ENCODE measurements around the gene MYH7. TPM values are rescaled to one million over a fixed set of nuclear protein-coding genes. Genes with fewer than 3 reads are reported as not detected.

Gene MYH7
- total and polyA plus RNA-seq, 4 donors: 0.99 to 2.9 (median 1.7) TPM

- DNase-seq (ENCODE audit: low read depth in 4 of 6, low spot score in 6 of 6): no peak
Measured at GRCh38 chr14:23409966-23410635, 25.4 kb downstream of the MYH7 start.

GRCh38 chr14:23409475-23409874, 26.0 kb downstream of the MYH7 start:
- H3K27me3 ChIP-seq (ENCODE audit: control insufficient read depth, insufficient read depth, low read length): no peaks in the 10 kb centered on the region
- H3K27ac ChIP-seq (ENCODE audit: low read depth, low read length): no peak overlapping the region
- DNase-seq (ENCODE audit: low read depth in 4 of 6, low spot score in 6 of 6): no peak
- peaks cover 4% of the 10 kb centered on the region for H3K36me3 ChIP-seq (ENCODE audit: control insufficient read depth, insufficient read depth, low read length)
- H3K4me3 ChIP-seq (ENCODE audit: low read depth, low read length): no peak overlapping the region
- peaks cover 15% of the 10 kb centered on the region for H3K4me1 ChIP-seq (ENCODE audit: control insufficient read depth, insufficient read depth, low read length)
- no peaks in the 10 kb centered on the region for H3K9me3 ChIP-seq (ENCODE audit: control insufficient read depth, insufficient read depth, low read length)
- WGBS (ENCODE audit: insufficient coverage): no CpG with 5 or more reads among the region's 2 CpGs

More at GRCh38 chr14:23409966-23410635, 25.4 kb downstream of the MYH7 start:
- peaks cover 15% of the 10 kb centered on the region for H3K4me1 ChIP-seq (ENCODE audit: control insufficient read depth, insufficient read depth, low read length)
- H3K27me3 ChIP-seq (ENCODE audit: control insufficient read depth, insufficient read depth, low read length): no peaks in the 10 kb centered on the region
- H3K27ac ChIP-seq (ENCODE audit: low read depth, low read length): no peak overlapping the region
- H3K4me3 ChIP-seq (ENCODE audit: low read depth, low read length): no peak overlapping the region
- H3K9me3 ChIP-seq (ENCODE audit: control insufficient read depth, insufficient read depth, low read length): no peaks in the 10 kb centered on the region
- H3K36me3 ChIP-seq (ENCODE audit: control insufficient read depth, insufficient read depth, low read length): peaks cover 4% of the 10 kb centered on the region
- WGBS (ENCODE audit: insufficient coverage): 87% methylated on average over 8 of the region's 14 CpGs

GRCh38 chr14:23408307-23408630, 27.2 kb downstream of the MYH7 start:
- Histone ChIP-seq H3K4me3 (ENCODE audit: low read depth, low read length) (no peak overlapping the region), H3K27ac (ENCODE audit: low read depth, low read length) (no peak overlapping the region), H3K4me1 (ENCODE audit: control insufficient read depth, insufficient read depth, low read length) (peaks cover 15% of the 10 kb centered on the region), H3K27me3 (ENCODE audit: control insufficient read depth, insufficient read depth, low read length) (no peaks in the 10 kb centered on the region), H3K9me3 (ENCODE audit: control insufficient read depth, insufficient read depth, low read length) (no peaks in the 10 kb centered on the region), H3K36me3 (ENCODE audit: control insufficient read depth, insufficient read depth, low read length) (no peaks in the 10 kb centered on the region)
- 58% methylated on average over 3 of the region's 5 CpGs for WGBS (ENCODE audit: insufficient coverage)
- DNase-seq (ENCODE audit: low read depth in 4 of 6, low spot score in 6 of 6): no peak

GRCh38 chr14:23407516-23408306, 27.7 kb downstream of the MYH7 start, which contains the start of gene MYH6:
MYH6 (minus strand) TSS chr14:23408273; CDS start chr14:23407223, 1,050 bp downstream.
- Histone ChIP-seq H3K36me3 (ENCODE audit: control insufficient read depth, insufficient read depth, low read length) (no peaks in the 10 kb centered on the region), H3K27me3 (ENCODE audit: control insufficient read depth, insufficient read depth, low read length) (no peaks in the 10 kb centered on the region), H3K27ac (ENCODE audit: low read depth, low read length) (no peak within 1 kb of the TSS), H3K4me3 (ENCODE audit: low read depth, low read length) (no peak within 1 kb of the TSS), H3K4me1 (ENCODE audit: control insufficient read depth, insufficient read depth, low read length) (peaks cover 15% of the 10 kb centered on the region), H3K9me3 (ENCODE audit: control insufficient read depth, insufficient read depth, low read length) (no peaks in the 10 kb centered on the region)
- no peak for DNase-seq (ENCODE audit: low read depth in 4 of 6, low spot score in 6 of 6)
- 83% methylated on average over 15 of the region's 15 CpGs for WGBS (ENCODE audit: insufficient coverage)

- no peaks in the 10 kb centered on the region for H3K27me3 ChIP-seq (ENCODE audit: control insufficient read depth, insufficient read depth, low read length)
- 91% methylated on average over 14 of the region's 15 CpGs for WGBS (ENCODE audit: insufficient coverage)
- no peak overlapping the region for H3K4me3 ChIP-seq (ENCODE audit: low read depth, low read length)
- H3K36me3 ChIP-seq (ENCODE audit: control insufficient read depth, insufficient read depth, low read length): no peaks in the 10 kb centered on the region
- no peak for DNase-seq (ENCODE audit: low read depth in 4 of 6, low spot score in 6 of 6)
- H3K4me1 ChIP-seq (ENCODE audit: control insufficient read depth, insufficient read depth, low read length): peaks cover 15% of the 10 kb centered on the region
- H3K9me3 ChIP-seq (ENCODE audit: control insufficient read depth, insufficient read depth, low read length): no peaks in the 10 kb centered on the region
- H3K27ac ChIP-seq (ENCODE audit: low read depth, low read length): no peak overlapping the region
Measured at GRCh38 chr14:23406725-23407355, 28.6 kb downstream of the MYH7 start.

GRCh38 chr14:23406244-23406643, 29.2 kb downstream of the MYH7 start:
- peak in 5 of 6 donors; percentile 13 to 73 (median 29) for DNase-seq (ENCODE audit: low read depth in 4 of 6, low spot score in 6 of 6)
- H3K27me3 ChIP-seq (ENCODE audit: control insufficient read depth, insufficient read depth, low read length): no peaks in the 10 kb centered on the region
- no peaks in the 10 kb centered on the region for H3K9me3 ChIP-seq (ENCODE audit: control insufficient read depth, insufficient read depth, low read length)
- H3K4me1 ChIP-seq (ENCODE audit: control insufficient read depth, insufficient read depth, low read length): peaks cover 15% of the 10 kb centered on the region
- no peak overlapping the region for H3K27ac ChIP-seq (ENCODE audit: low read depth, low read length)
- no peak overlapping the region for H3K4me3 ChIP-seq (ENCODE audit: low read depth, low read length)
- H3K36me3 ChIP-seq (ENCODE audit: control insufficient read depth, insufficient read depth, low read length): no peaks in the 10 kb centered on the region
- 12% methylated on average over 4 of the region's 4 CpGs for WGBS (ENCODE audit: insufficient coverage)

GRCh38 chr14:23405516-23406025, 29.9 kb downstream of the MYH7 start:
- Histone ChIP-seq H3K27ac (ENCODE audit: low read depth, low read length) (no peak overlapping the region), H3K36me3 (ENCODE audit: control insufficient read depth, insufficient read depth, low read length) (no peaks in the 10 kb centered on the region)
- 90% methylated on average over 12 of the region's 13 CpGs for WGBS (ENCODE audit: insufficient coverage)

GRCh38 chr14:23405096-23405495, 30.4 kb downstream of the MYH7 start:
- Histone ChIP-seq H3K27ac (ENCODE audit: low read depth, low read length) (no peak overlapping the region), H3K9me3 (ENCODE audit: control insufficient read depth, insufficient read depth, low read length) (no peaks in the 10 kb centered on the region), H3K27me3 (ENCODE audit: control insufficient read depth, insufficient read depth, low read length) (no peaks in the 10 kb centered on the region), H3K4me3 (ENCODE audit: low read depth, low read length) (no peak overlapping the region), H3K36me3 (ENCODE audit: control insufficient read depth, insufficient read depth, low read length) (no peaks in the 10 kb centered on the region), H3K4me1 (ENCODE audit: control insufficient read depth, insufficient read depth, low read length) (peaks cover 15% of the 10 kb centered on the region)
- WGBS (ENCODE audit: insufficient coverage): 66% methylated on average over 5 of the region's 10 CpGs
- DNase-seq (ENCODE audit: low read depth in 4 of 6, low spot score in 6 of 6): no peak

More at GRCh38 chr14:23405516-23406025, 29.9 kb downstream of the MYH7 start:
- Histone ChIP-seq H3K4me1 (ENCODE audit: control insufficient read depth, insufficient read depth, low read length) (peaks cover 15% of the 10 kb centered on the region), H3K4me3 (ENCODE audit: low read depth, low read length) (no peak overlapping the region), H3K9me3 (ENCODE audit: control insufficient read depth, insufficient read depth, low read length) (no peaks in the 10 kb centered on the region), H3K27me3 (ENCODE audit: control insufficient read depth, insufficient read depth, low read length) (no peaks in the 10 kb centered on the region)
- no peak for DNase-seq (ENCODE audit: low read depth in 4 of 6, low spot score in 6 of 6)

- H3K4me3 ChIP-seq (ENCODE audit: low read depth, low read length): no peak overlapping the region
- H3K36me3 ChIP-seq (ENCODE audit: control insufficient read depth, insufficient read depth, low read length): no peaks in the 10 kb centered on the region
- no peaks in the 10 kb centered on the region for H3K9me3 ChIP-seq (ENCODE audit: control insufficient read depth, insufficient read depth, low read length)
- WGBS (ENCODE audit: insufficient coverage): 88% methylated on average over 12 of the region's 14 CpGs
- peaks cover 15% of the 10 kb centered on the region for H3K4me1 ChIP-seq (ENCODE audit: control insufficient read depth, insufficient read depth, low read length)
- DNase-seq (ENCODE audit: low read depth in 4 of 6, low spot score in 6 of 6): no peak
- H3K27me3 ChIP-seq (ENCODE audit: control insufficient read depth, insufficient read depth, low read length): no peaks in the 10 kb centered on the region
- no peak overlapping the region for H3K27ac ChIP-seq (ENCODE audit: low read depth, low read length)
Measured at GRCh38 chr14:23404331-23404900, 31.0 kb downstream of the MYH7 start.
